ENCODE measurements around the gene RAB32.
"Not testable (repeated sequence)": the region's sequence is repeated elsewhere in the genome, so short reads cannot be mapped to it uniquely, and the experiment has no call there.

Gene RAB32

DNA sequence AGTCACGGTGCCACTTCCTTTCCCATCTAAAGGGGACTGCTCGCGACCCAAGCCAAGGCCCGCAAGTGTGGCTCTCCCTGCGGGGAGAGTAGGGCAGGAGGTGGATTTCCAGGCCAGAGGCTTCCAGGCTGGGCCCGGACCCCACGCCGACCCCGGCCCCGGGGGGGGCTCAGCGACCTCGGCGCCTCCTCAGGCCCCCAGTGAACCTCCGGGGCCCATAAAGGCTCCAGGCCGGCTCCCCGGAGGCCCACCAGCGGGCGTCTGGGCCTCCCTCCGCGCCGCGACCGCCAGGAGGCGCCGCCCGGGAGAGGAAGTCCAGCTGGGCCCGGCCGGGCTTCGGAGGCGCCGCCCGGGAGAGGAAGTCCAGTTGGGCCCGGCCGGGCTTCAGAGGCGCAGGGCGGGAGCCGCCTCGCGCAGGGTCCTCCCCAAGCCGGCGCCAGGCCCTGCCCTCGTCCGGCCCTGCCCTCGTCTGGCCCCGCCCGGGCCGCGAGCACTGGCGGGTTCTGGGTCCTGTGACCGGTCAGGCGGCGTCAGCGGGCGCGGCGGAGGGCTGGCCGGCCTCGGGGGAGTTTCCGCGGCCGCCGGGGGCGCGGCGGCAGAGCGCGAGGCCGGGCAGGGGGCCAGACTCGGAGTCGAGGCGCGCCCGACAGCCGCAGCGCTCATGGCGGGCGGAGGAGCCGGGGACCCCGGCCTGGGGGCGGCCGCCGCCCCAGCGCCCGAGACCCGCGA lies at the start of gene RAB32:
TSS of gene RAB32 (plus strand) at position 623 of the 729 bp plus-strand sequence. CDS start at position 662, 39 bp downstream.
- peak; percentile 91 for DNase-seq

- no peak for DNase-seq
These were observed 45.3 kb upstream of the RAB32 start for GRCh38 chr6:146498309-146498708.

DNA sequence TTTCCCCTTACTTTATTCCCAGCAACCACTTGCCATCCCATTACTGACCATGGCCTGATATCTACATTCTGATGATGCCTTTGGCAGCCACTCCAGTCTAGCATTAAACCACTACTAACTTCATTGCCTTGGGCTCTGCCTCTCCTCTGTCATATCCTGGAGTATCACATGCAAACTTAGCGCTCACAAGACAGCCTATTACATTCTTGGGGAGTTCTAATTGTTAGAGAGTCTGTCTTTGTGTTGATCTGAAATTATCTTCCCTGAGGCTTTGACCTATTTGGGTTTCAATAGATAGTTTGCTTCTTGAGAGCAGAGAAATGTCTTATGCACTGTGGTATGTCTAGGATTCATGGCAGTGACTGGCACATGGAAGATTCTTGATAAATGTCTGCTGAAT lies 40.5 kb upstream of the RAB32 start:
- DNase-seq = no peak

- DNase-seq = no peak
These were observed 28.4 kb upstream of the RAB32 start for GRCh38 chr6:146515212-146515611.

DNA sequence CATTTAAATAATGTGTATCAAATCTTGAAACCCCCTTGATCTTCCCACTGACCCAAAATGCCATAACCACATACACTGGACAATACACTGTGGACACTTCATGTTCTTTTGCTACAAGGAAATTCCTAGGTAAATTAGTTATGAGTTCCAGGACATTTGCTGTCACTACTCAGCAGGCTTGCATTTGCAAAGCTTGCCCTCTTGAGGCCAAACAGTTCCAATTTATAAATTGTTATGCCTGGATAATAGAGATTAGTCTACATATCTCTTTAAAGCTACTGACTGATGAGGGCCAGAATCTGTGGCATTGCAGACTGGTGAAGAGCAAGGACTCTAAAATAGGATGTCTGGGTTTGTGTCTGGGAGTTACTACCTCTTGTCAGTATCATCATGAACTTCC lies 17.4 kb upstream of the RAB32 start:
- DNase-seq = no peak

DNA sequence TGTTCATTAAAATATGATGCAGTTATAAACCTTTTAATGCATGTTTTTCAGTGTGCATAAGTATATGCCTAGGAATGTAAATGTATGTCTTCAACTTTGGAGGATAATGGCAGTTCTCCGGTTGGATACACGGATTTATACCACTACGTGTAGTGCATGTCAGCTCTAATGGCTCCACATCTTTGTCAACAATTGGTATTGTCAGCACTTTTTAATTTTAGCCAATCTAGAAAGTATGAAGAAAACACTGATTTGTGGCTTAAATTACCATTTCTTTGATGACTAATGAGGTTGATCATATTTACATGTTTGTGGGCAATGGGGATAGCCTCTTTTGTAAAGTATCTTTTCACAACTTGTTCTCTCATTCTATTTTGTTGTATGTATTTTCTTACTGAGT lies 10.9 kb upstream of the RAB32 start:
- no peak for DNase-seq

- peak; percentile 77 for DNase-seq
These were observed 787 bp upstream of the RAB32 start for GRCh38 chr6:146542881-146543210.

DNA sequence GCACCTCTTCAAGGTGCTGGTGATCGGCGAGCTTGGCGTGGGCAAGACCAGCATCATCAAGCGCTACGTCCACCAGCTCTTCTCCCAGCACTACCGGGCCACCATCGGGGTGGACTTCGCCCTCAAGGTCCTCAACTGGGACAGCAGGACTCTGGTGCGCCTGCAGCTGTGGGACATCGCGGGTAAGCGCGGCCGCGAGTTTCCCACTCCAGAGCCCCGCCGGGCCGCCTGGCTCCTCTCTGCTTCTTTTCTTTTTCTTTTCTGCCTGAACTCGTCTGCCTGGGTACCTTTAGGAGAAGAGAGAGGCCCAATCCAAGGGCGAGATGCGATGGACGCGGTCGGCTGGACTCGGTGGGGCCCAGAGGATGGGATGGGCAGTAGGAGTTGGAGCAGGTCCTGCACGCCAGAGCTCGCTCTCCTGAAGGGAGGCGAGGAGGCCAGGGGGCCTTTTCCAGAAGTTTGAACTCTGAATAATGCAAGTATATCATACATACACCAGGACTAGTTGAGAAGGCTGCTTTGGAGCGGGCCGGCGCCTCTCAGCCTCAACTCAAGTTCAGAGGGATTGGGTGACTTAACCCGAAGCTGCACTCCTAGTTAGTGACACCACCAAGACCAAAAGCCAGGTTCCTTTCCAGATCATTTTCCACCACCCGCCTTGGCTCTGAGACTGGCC lies 445 bp downstream of the RAB32 start:
- peak; percentile 88 for DNase-seq

DNA sequence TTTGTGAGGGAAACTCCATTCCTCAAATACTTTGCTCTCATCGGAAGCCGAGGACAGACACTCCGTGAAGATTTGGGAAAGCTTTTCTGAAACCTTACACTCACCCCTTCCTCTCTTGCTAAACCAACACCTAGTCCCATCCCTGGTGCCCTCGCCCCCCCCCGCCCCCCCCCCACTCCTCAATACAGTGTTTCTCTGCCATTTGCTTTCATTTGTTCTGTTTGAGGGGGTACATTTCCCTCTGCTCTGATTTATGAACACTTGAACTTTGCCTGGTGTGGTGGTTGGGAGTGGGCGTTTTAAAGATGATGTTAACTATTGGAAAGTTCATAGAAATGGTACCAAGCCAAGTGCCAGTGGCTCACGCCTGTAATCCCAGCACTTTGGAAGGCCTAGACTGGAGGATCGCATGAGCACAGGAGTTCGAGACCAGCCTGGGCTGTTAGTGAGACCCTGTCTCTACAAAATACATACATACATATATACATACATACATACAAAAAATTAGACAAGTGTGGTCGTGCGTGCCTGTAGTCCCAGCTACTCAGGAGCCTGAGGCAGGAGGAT lies 1.1 kb downstream of the RAB32 start:
- peak; percentile 39 for DNase-seq

GRCh38 chr6:146545581-146545980 lies 1.9 kb downstream of the RAB32 start:
- DNase-seq = peak; percentile 21

GRCh38 chr6:146546443-146547043 lies 2.9 kb downstream of the RAB32 start:
- DNase-seq = peak; percentile 66

DNA sequence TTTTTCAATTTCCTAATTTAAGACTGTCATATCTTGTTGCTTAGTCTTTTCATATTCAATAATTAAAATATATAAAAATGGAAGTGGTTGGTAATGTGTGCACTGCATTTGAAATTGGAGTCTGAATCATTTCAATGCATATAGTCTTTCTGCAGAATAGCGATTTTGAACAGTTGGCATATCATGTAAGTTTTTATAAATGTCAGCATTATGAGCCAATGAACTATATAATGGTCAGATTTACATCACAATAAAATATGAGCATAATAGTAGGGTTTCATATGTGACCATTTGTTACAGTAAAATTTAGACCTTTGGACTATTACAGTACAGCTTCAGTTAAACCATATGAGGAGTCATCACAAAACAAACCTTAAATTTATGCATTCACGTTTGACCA lies 4.3 kb downstream of the RAB32 start:
- DNase-seq = no peak

GRCh38 chr6:146548898-146549374 lies 5.3 kb downstream of the RAB32 start:
- DNase-seq = no peak

- no peak for DNase-seq
These were observed 7.3 kb downstream of the RAB32 start for GRCh38 chr6:146550911-146551310.

DNA sequence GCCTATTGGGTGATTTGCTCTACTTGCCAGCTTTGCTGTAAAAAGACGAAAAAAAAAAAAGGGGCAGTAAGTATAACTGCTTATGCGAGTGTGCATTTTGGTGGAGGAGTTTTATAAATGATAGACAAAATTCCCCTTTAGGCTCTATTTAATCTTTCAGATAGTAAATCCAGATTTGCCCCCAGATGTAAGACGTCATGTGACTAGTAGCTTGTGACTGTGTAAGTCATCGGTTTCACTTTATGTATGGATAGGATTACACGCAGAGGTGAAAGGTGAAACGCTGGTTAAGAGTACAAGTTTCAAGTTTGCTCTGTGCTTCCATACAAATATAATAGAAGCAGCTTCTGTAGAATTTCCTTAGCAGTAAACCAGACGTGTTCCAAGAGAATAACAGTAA lies 7.9 kb downstream of the RAB32 start:
- no peak for DNase-seq

DNA sequence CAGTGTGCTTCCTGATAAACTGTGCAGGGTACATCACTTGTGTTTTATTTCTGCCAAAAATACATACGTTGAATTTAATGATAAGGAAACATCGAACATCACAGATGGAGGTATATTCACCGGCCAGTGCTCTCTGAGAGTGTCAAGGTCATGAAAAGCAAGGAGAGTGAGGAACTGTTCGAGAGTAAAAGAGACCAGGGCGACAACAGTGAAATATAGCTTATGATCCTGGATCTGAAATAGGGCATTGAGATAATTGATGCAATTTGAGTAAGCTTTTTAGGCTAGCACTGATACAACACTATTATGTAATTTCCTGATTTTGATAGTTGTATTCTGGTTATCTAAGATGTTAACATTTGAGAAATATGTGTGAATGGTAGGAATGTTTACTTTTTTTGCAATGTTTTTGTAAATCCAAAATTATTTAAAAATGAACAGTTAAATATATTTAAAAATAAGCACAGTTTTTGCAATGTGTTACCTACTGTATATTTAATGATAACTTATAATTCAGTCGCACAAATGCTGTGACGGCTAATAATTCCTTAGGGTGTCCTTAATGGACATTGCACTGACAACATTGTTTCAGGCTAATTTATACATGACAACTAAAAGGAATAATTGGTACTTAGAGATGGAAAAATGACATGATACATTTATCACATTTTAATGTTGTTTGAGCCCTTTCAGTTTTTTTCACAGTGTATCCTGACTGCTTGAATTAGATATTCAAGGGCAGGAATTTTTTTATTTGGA lies 9.9 kb downstream of the RAB32 start:
- DNase-seq = no peak

- no peak for DNase-seq
These were observed 17.0 kb downstream of the RAB32 start for GRCh38 chr6:146560607-146561006.

GRCh38 chr6:146566661-146567060 lies 23.0 kb downstream of the RAB32 start:
- not testable (repeated sequence) for DNase-seq

- DNase-seq = not testable (repeated sequence)
These were observed 25.0 kb downstream of the RAB32 start for GRCh38 chr6:146568619-146569018.

DNA sequence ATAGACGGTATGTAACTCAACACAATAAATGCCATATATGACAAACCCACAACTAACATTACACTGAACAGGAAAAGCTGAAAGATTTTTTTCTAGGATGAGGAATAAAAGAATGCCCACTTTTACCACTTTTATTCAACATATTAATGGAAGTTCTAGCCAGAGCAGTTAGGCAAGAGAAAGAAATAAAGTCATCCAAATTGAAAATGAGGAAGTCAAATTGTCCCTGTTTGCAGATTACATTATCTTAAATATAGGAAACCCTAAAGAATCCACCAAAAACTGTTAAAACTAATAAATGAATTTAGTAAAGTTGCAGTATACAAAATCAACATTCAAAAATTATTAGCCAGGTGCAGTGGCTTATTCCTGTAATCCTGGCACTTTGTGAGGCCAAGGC lies 30.6 kb downstream of the RAB32 start:
- no peak for DNase-seq

- DNase-seq = no peak
These were observed 34.4 kb downstream of the RAB32 start for GRCh38 chr6:146578054-146578453.

GRCh38 chr6:146581968-146582367 lies 38.3 kb downstream of the RAB32 start:
- DNase-seq = no peak

GRCh38 chr6:146582857-146583256 lies 39.2 kb downstream of the RAB32 start:
- no peak for DNase-seq
